Neural crest cell (in vitro differentiated cells): ENCODE results near the gene KIAA1614. TPM values are rescaled to one million over a fixed set of nuclear protein-coding genes. Genes with fewer than 3 reads are reported as not detected.
A peak's percentile ranks its signal among the peaks of the same experiment; 100 is the strongest.

Experiments used
- DNase-seq: peaks from one replicate; pipeline ENCODE4 v3.0.0; 2021; ENCODE audit warnings: low read depth, mixed read lengths, low spot score
- H3K27ac Mint-ChIP-seq: one replicate; pipeline ENCODE4 v1.8.0; 2021; ENCODE audit warnings: mild to moderate bottlenecking, mixed read lengths; ENCODE audit not compliant: unreplicated experiment
- H3K27me3 Mint-ChIP-seq: 2 replicates; pipeline ENCODE4 v1.8.0; 2021; ENCODE audit warnings: low read depth, mild to moderate bottlenecking, mixed read lengths
- H3K36me3 Mint-ChIP-seq: 2 replicates; pipeline ENCODE4 v1.8.0; 2021; ENCODE audit warnings: low read depth, mild to moderate bottlenecking, mixed read lengths
- H3K4me1 Mint-ChIP-seq: 2 replicates; pipeline ENCODE4 v1.8.0; 2021; ENCODE audit warnings: mixed read lengths
- H3K4me3 Mint-ChIP-seq: one replicate; pipeline ENCODE4 v1.8.0; 2021; ENCODE audit warnings: mild to moderate bottlenecking, mixed read lengths
- H3K9me3 Mint-ChIP-seq: 2 replicates; pipeline ENCODE4 v1.8.0; 2021; ENCODE audit warnings: mixed read lengths
- total RNA-seq: library from RNA; stranded (reverse); gene quantifications from 2 replicates; pipeline ENCODE4 v1.2.1, GENCODE V29; 2021
- TF ChIP-seq, protein P1 (sequence below): fragments of 200-600 bp; sonication (generic); conservative IDR thresholded peaks from 2 replicates; pipeline ENCODE4 v1.5.0; 2021; ENCODE audit warnings: antibody characterized with exemption, mild to moderate bottlenecking

KIAA1614 gene
- total RNA-seq, 1 donor from 2014 or later: 2.1 TPM

DNA sequence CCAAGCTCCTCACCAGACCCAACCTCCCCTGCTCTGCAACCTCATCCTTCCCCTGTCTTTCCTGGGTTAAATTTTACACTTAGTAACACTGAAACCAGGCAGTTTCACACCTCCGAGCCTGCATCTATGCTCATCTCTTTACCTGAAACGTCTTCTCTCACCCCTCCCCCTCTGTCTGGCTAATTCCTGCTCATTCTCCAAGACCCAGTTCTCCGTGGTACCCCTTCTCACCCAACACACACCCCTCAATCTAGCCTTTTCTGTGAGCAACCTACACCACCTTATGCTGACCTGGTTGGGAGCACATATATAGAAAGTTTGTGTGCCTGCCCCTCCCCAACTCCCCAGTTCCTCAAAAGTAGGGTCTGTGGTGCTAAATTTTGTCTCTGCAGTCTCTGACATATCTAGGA is 3.7 kb upstream of the KIAA1614 start:
- Mint-ChIP-seq H3K4me3 (no peak overlapping the region), H3K27ac (no peak overlapping the region), H3K4me1 (peaks cover 27% of the 10 kb centered on the region), H3K9me3 (no peaks in the 10 kb centered on the region), H3K27me3 (peaks cover 23% of the 10 kb centered on the region), H3K36me3 (no peaks in the 10 kb centered on the region)
- TF ChIP-seq, protein P1, sequence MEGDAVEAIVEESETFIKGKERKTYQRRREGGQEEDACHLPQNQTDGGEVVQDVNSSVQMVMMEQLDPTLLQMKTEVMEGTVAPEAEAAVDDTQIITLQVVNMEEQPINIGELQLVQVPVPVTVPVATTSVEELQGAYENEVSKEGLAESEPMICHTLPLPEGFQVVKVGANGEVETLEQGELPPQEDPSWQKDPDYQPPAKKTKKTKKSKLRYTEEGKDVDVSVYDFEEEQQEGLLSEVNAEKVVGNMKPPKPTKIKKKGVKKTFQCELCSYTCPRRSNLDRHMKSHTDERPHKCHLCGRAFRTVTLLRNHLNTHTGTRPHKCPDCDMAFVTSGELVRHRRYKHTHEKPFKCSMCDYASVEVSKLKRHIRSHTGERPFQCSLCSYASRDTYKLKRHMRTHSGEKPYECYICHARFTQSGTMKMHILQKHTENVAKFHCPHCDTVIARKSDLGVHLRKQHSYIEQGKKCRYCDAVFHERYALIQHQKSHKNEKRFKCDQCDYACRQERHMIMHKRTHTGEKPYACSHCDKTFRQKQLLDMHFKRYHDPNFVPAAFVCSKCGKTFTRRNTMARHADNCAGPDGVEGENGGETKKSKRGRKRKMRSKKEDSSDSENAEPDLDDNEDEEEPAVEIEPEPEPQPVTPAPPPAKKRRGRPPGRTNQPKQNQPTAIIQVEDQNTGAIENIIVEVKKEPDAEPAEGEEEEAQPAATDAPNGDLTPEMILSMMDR: no peak
- DNase-seq: no peak

DNA sequence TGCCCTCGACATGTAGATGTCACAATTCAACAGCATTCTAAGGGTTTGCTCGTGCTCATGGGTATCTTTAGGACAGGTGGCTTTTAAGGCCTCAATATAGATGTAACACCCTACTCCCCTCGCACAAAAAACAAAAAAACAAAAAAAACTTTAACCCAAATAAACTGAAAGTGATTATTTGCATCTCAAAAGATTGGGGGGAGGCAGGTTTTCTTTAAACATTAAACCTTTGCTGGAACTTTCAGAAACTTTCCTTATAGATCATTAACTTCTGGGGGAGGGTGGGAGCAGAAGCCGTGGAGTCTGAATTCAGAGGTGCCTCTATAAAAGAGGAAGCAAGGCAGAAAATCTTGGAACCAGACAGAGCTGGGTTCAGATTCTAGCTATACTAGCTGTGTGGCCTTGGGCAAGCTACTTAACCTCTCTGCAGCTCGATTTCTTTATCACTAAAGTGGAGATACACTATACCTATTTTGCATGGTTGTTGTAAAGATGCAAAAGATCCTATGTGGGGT is 3.2 kb upstream of the KIAA1614 start:
- DNase-seq: no peak
- peak overlapping the region; percentile 47 for H3K4me3 Mint-ChIP-seq
- H3K9me3 Mint-ChIP-seq: no peaks in the 10 kb centered on the region
- peaks cover 29% of the 10 kb centered on the region for H3K4me1 Mint-ChIP-seq
- H3K27ac Mint-ChIP-seq: no peak overlapping the region
- TF ChIP-seq, protein P1: no peak
- peaks cover 25% of the 10 kb centered on the region for H3K27me3 Mint-ChIP-seq
- no peaks in the 10 kb centered on the region for H3K36me3 Mint-ChIP-seq

DNA sequence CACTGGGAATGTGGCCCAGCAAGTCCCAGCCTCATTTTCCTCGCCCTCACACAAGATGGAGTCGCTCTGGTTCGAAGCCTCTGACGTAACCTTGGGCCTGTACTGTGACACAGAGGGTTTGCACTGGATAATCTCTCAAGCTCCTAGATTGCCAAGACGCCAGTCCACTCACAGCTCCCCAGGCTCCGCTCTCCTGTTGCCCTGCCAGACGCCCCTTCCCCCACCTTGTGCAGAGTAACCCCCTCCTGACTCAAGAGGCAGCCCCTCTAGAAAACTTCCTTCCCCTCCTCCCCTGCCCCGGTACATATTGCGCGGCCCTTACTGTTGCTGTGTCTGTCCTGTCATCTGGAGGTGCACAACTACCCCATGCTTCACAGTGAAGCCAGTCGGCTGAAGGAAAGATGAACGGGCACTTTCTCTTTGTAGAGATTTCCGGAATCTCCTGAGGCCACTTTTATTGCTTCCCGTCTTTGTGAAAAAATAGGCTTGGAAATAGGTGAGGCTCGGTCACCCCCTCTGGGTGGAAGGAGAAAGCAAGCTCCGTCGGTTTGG is 981 bp upstream of the KIAA1614 start:
- H3K4me3 Mint-ChIP-seq: peak overlapping the region; percentile 78
- TF ChIP-seq, protein P1: no peak
- H3K4me1 Mint-ChIP-seq: peaks cover 31% of the 10 kb centered on the region
- no peaks in the 10 kb centered on the region for H3K36me3 Mint-ChIP-seq
- DNase-seq: no peak
- no peaks in the 10 kb centered on the region for H3K9me3 Mint-ChIP-seq
- H3K27me3 Mint-ChIP-seq: peaks cover 25% of the 10 kb centered on the region
- peak overlapping the region; percentile 43 for H3K27ac Mint-ChIP-seq

DNA sequence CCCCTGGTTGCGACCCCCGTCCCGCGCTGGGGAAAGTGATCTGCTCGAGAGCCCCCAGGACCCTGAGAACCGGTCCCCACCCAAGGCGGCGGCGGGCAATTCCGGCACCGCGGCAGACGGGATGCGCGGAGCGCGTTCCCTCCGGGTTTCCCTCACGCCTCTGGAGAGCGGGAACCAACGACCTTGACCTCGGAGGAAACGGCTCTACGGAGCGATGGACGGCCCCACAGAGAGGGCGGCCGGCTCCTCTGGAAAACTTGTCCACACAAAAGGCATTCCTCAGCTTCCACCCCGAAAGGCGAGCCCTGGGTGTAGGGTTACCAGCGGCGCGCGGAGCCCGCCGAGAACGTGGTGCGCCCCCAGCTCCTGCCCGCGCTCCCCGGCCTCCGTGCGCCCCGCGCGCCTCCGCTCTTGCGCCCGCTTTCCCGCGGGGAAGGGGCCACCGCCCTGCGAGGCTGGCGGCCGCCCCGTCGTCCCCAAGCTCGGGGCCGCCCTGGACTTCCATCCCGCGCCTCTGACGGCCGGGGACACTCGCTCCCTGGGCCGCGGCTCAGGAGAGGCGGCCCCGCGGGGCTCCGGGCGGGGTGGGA is 391 bp upstream of the KIAA1614 start:
- no peaks in the 10 kb centered on the region for H3K9me3 Mint-ChIP-seq
- peak overlapping the region; percentile 78 for H3K4me3 Mint-ChIP-seq
- H3K27ac Mint-ChIP-seq: peak overlapping the region; percentile 27
- TF ChIP-seq, protein P1: no peak
- H3K36me3 Mint-ChIP-seq: no peaks in the 10 kb centered on the region
- H3K4me1 Mint-ChIP-seq: peaks cover 34% of the 10 kb centered on the region
- peaks cover 25% of the 10 kb centered on the region for H3K27me3 Mint-ChIP-seq
- DNase-seq: no peak

DNA sequence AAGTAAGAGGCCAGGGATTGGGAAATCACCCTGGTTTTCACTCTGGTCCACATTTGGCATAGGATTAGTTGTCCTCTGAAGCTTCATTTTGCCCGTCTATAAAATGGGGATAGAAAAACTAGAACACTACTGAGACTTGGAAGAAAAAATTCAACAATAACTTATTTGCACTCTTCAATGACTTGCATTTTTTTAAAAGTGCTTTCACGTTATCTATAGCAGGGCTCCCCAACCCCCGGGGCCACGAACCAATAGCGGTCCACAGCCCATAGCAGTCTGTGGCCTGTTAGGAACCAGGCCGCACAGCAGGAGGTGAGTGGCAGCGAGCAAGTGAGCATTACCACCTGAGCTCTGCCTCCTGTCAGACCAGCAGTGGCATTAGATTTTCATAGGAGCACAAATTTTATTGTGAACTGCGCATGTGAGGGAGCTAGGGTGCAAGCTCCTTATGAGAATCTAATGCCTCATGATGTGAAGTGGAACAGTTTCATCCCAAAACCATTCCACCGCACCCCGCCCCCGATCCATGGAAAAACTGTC is 2.8 kb downstream of the KIAA1614 start:
- H3K4me3 Mint-ChIP-seq: peak overlapping the region; percentile 39
- no peaks in the 10 kb centered on the region for H3K36me3 Mint-ChIP-seq
- DNase-seq: no peak
- TF ChIP-seq, protein P1: no peak
- H3K27ac Mint-ChIP-seq: peak overlapping the region; percentile 35
- peaks cover 22% of the 10 kb centered on the region for H3K27me3 Mint-ChIP-seq
- peaks cover 35% of the 10 kb centered on the region for H3K4me1 Mint-ChIP-seq
- no peaks in the 10 kb centered on the region for H3K9me3 Mint-ChIP-seq
